GM23338 (cell line): ENCODE data around the gene NCKAP5. TPM values are rescaled to one million over a fixed set of nuclear protein-coding genes. Genes with fewer than 3 reads are reported as not detected.

ENCODE experiments used
- ATAC-seq: fragments of 200-7000 bp; cut with Tn5 transposase; 3 replicates; pipeline ENCODE4 v1.9.1; 2020
- DNase-seq: peaks from one replicate; pipeline ENCODE4 v3.0.0-alpha.2; 2015; ENCODE audit warnings: low spot score
- H2AFZ ChIP-seq: fragments of 200-600 bp; sonication (generic); 2 replicates; pipeline ENCODE4 v1.8.0; 2016; ENCODE audit warnings: antibody characterized with exemption, mild to moderate bottlenecking, moderate library complexity
- H3F3A ChIP-seq: fragments of 200-600 bp; sonication (generic); replicated peaks from 2 replicates; pipeline ENCODE4 v1.8.0; 2017; ENCODE audit warnings: antibody characterized with exemption, mixed run types, low read depth
- H3K27ac ChIP-seq: fragments of 200-600 bp; sonication (generic); 2 replicates; pipeline ENCODE4 v1.6.1; 2016; ENCODE audit warnings: low read depth
- H3K27me3 ChIP-seq: fragments of 200-600 bp; sonication (generic); 2 replicates; pipeline ENCODE4 v1.8.0; 2016; ENCODE audit warnings: mild to moderate bottlenecking, mixed run types, moderate library complexity; ENCODE audit not compliant: insufficient read depth
- H3K36me3 ChIP-seq: fragments of 200-600 bp; sonication (generic); 2 replicates; pipeline ENCODE4 v1.8.0; 2016; ENCODE audit warnings: mild to moderate bottlenecking; ENCODE audit not compliant: insufficient read depth
- H3K4me1 ChIP-seq: fragments of 200-600 bp; sonication (generic); 2 replicates; pipeline ENCODE4 v1.8.0; 2016; ENCODE audit warnings: mild to moderate bottlenecking, moderate library complexity; ENCODE audit not compliant: insufficient read depth
- H3K4me2 ChIP-seq: fragments of 200-600 bp; sonication (generic); 2 replicates; pipeline ENCODE4 v1.7.1; 2017; ENCODE audit warnings: mixed run types
- H3K4me3 ChIP-seq: fragments of 200-600 bp; sonication (generic); 2 replicates; pipeline ENCODE4 v1.6.1; 2016; ENCODE audit warnings: mixed run types
- H3K79me2 ChIP-seq: fragments of 200-600 bp; sonication (generic); replicated peaks from 2 replicates; pipeline ENCODE4 v1.8.0; 2017; ENCODE audit warnings: mild to moderate bottlenecking; ENCODE audit not compliant: insufficient read depth
- H3K9me2 ChIP-seq: fragments of 200-600 bp; sonication (generic); 2 replicates; pipeline ENCODE4 v1.8.0; 2017; ENCODE audit not compliant: insufficient read depth
- H4K20me1 ChIP-seq: fragments of 200-600 bp; sonication (generic); replicated peaks from 2 replicates; pipeline ENCODE4 v1.8.0; 2017; ENCODE audit warnings: mild to moderate bottlenecking; ENCODE audit not compliant: insufficient read depth
- H3K27ac Mint-ChIP-seq: 2 replicates; pipeline ENCODE4 v1.8.0; 2020; ENCODE audit warnings: inconsistent platforms, mild to moderate bottlenecking, moderate library complexity, mixed read lengths
- H3K27me3 Mint-ChIP-seq: 3 replicates; pipeline ENCODE4 v1.8.0; 2022; ENCODE audit warnings: low read depth, mild to moderate bottlenecking, moderate library complexity, mixed read lengths, inconsistent platforms; ENCODE audit not compliant: insufficient read depth, poor library complexity
- H3K36me3 Mint-ChIP-seq: 3 replicates; pipeline ENCODE4 v1.8.0; 2021; ENCODE audit warnings: low read depth, mild to moderate bottlenecking, inconsistent platforms, moderate library complexity, mixed read lengths
- H3K4me1 Mint-ChIP-seq: 3 replicates; pipeline ENCODE4 v1.8.0; 2020; ENCODE audit warnings: mild to moderate bottlenecking, inconsistent platforms, mixed read lengths
- H3K4me3 Mint-ChIP-seq: 3 replicates; pipeline ENCODE4 v1.8.0; 2021; ENCODE audit warnings: moderate library complexity, mild to moderate bottlenecking, inconsistent platforms, mixed read lengths
- H3K9me3 Mint-ChIP-seq: 3 replicates; pipeline ENCODE4 v1.8.0; 2020; ENCODE audit warnings: moderate library complexity, mild to moderate bottlenecking, inconsistent platforms, mixed read lengths
- EZH2 ChIP-seq: fragments of 200-600 bp; sonication (generic); IDR thresholded peaks from one replicate; pipeline ENCODE4 v1.8.0; 2017; ENCODE audit warnings: antibody characterized with exemption, mild to moderate bottlenecking, low read depth; ENCODE audit not compliant: unreplicated experiment
- EZH2phosphoT487 ChIP-seq: fragments of 200-600 bp; sonication (generic); IDR thresholded peaks from one replicate; pipeline ENCODE4 v1.8.1; 2018; ENCODE audit warnings: antibody characterized with exemption; ENCODE audit not compliant: unreplicated experiment
- JUNB ChIP-seq: IDR thresholded peaks from one replicate; pipeline ENCODE4 v1.6.1; 2016; ENCODE audit warnings: antibody characterized with exemption; ENCODE audit not compliant: unreplicated experiment
- polyA plus RNA-seq: library from polyadenylated mRNA; unstranded; fragments of >200 nt; fragmentation: Nextera tagmentation; extraction: Ambion mirVana; gene quantifications from 2 replicates; pipeline ENCODE4 v1.2.1, GENCODE V29; 2016
- total RNA-seq: library from RNA; depleted of rRNA; stranded (reverse); fragments of >200 nt; shearing (Covaris generic); gene quantifications from 2 replicates; pipeline ENCODE4 v1.2.3, GENCODE V29; 2014
- TF ChIP-seq, protein P1 (sequence below): IDR thresholded peaks from 2 replicates; pipeline ENCODE4 v1.6.1; 2016; ENCODE audit warnings: antibody characterized with exemption
- TF ChIP-seq, protein P2 (sequence below): fragments of 250-450 bp; sonication (Bioruptor Pico); IDR thresholded peaks from 2 replicates; pipeline ENCODE4 v1.5.0; 2020; ENCODE audit warnings: mild to moderate bottlenecking, moderate library complexity

The NCKAP5 gene
- total and polyA plus RNA-seq, 2 experiments from 2014 or later: 0.34 to 0.73 TPM

DNA sequence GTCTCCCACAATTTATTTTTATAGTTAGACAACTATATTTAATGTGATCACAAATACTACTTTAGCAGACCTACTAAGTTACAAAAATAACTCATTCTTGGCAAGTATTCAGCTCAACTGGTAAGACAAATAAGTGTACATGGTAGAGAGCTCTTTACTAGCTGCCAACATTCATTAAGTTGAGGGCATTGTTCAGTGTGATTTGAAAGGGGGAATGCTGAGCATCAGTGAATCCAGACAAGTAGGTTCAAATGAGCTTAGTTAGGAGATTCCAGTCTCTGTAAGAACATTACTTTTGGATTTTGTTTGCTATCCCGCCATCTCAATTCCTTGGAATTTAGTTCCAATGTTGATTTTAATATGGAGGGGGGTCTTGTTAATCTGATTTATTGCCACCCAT, 710.9 kb downstream of the NCKAP5 start:
- Histone ChIP-seq H2AFZ (no peak overlapping the region), H3F3A (no peaks in the 10 kb centered on the region), H3K27me3 (no peaks in the 10 kb centered on the region), H4K20me1 (no peaks in the 10 kb centered on the region), H3K36me3 (no peaks in the 10 kb centered on the region), H3K9me2 (no peaks in the 10 kb centered on the region), H3K4me2 (no peak overlapping the region), H3K79me2 (no peaks in the 10 kb centered on the region), H3K4me1 (no peaks in the 10 kb centered on the region), H3K4me3 (no peak overlapping the region), H3K27ac (no peak overlapping the region)
- DNase-seq: no peak
- H3K27ac Mint-ChIP-seq: no peak overlapping the region
- no peak overlapping the region for H3K4me3 Mint-ChIP-seq
- H3K9me3 Mint-ChIP-seq: no peaks in the 10 kb centered on the region
- ATAC-seq: no peak
- peaks cover 9% of the 10 kb centered on the region; the same call in 2 of the 3 replicates for H3K4me1 Mint-ChIP-seq
- H3K36me3 Mint-ChIP-seq: no peaks in the 10 kb centered on the region
- TF ChIP-seq EZH2: no peak
- TF ChIP-seq, protein P1, sequence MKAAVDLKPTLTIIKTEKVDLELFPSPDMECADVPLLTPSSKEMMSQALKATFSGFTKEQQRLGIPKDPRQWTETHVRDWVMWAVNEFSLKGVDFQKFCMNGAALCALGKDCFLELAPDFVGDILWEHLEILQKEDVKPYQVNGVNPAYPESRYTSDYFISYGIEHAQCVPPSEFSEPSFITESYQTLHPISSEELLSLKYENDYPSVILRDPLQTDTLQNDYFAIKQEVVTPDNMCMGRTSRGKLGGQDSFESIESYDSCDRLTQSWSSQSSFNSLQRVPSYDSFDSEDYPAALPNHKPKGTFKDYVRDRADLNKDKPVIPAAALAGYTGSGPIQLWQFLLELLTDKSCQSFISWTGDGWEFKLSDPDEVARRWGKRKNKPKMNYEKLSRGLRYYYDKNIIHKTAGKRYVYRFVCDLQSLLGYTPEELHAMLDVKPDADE: no peak
- peaks cover 2% of the 10 kb centered on the region for H3K27me3 Mint-ChIP-seq

DNA sequence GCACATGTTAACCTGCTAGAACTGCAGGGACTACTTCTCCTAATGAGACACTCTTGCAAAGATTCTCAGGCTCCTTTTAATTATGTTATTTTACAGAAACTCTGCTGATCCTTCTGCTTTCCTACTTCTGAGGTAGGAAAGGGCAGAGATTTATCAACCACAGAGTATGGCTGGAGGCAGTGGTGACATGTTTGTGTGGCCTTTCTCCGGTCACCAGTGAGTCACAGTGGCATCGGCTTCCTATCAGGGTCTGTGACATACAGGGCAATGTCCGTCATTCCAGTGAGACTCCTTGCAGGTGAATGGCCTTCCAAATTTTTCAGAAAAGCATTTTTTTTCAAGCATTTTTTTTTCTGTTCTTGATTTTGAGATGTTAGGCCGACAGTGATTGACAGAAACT, 717.6 kb downstream of the NCKAP5 start:
- H3K27ac ChIP-seq: no peak overlapping the region
- no peak overlapping the region for H3K4me2 ChIP-seq
- no peaks in the 10 kb centered on the region for H3K4me1 Mint-ChIP-seq
- H3F3A ChIP-seq: no peaks in the 10 kb centered on the region
- no peak overlapping the region for H2AFZ ChIP-seq
- no peaks in the 10 kb centered on the region for H3K9me3 Mint-ChIP-seq
- no peaks in the 10 kb centered on the region for H3K4me1 ChIP-seq
- H3K27me3 ChIP-seq: no peaks in the 10 kb centered on the region
- H3K27me3 Mint-ChIP-seq: peaks cover 2% of the 10 kb centered on the region
- DNase-seq (no peak), ATAC-seq (no peak)
- H3K79me2 ChIP-seq: no peaks in the 10 kb centered on the region
- H3K9me2 ChIP-seq: no peaks in the 10 kb centered on the region
- no peaks in the 10 kb centered on the region for H3K36me3 ChIP-seq
- no peaks in the 10 kb centered on the region for H3K36me3 Mint-ChIP-seq
- H4K20me1 ChIP-seq: no peaks in the 10 kb centered on the region
- TF ChIP-seq EZH2phosphoT487: no peak
- TF ChIP-seq JUNB: no peak
- TF ChIP-seq, protein P1: no peak
- TF ChIP-seq, protein P2, sequence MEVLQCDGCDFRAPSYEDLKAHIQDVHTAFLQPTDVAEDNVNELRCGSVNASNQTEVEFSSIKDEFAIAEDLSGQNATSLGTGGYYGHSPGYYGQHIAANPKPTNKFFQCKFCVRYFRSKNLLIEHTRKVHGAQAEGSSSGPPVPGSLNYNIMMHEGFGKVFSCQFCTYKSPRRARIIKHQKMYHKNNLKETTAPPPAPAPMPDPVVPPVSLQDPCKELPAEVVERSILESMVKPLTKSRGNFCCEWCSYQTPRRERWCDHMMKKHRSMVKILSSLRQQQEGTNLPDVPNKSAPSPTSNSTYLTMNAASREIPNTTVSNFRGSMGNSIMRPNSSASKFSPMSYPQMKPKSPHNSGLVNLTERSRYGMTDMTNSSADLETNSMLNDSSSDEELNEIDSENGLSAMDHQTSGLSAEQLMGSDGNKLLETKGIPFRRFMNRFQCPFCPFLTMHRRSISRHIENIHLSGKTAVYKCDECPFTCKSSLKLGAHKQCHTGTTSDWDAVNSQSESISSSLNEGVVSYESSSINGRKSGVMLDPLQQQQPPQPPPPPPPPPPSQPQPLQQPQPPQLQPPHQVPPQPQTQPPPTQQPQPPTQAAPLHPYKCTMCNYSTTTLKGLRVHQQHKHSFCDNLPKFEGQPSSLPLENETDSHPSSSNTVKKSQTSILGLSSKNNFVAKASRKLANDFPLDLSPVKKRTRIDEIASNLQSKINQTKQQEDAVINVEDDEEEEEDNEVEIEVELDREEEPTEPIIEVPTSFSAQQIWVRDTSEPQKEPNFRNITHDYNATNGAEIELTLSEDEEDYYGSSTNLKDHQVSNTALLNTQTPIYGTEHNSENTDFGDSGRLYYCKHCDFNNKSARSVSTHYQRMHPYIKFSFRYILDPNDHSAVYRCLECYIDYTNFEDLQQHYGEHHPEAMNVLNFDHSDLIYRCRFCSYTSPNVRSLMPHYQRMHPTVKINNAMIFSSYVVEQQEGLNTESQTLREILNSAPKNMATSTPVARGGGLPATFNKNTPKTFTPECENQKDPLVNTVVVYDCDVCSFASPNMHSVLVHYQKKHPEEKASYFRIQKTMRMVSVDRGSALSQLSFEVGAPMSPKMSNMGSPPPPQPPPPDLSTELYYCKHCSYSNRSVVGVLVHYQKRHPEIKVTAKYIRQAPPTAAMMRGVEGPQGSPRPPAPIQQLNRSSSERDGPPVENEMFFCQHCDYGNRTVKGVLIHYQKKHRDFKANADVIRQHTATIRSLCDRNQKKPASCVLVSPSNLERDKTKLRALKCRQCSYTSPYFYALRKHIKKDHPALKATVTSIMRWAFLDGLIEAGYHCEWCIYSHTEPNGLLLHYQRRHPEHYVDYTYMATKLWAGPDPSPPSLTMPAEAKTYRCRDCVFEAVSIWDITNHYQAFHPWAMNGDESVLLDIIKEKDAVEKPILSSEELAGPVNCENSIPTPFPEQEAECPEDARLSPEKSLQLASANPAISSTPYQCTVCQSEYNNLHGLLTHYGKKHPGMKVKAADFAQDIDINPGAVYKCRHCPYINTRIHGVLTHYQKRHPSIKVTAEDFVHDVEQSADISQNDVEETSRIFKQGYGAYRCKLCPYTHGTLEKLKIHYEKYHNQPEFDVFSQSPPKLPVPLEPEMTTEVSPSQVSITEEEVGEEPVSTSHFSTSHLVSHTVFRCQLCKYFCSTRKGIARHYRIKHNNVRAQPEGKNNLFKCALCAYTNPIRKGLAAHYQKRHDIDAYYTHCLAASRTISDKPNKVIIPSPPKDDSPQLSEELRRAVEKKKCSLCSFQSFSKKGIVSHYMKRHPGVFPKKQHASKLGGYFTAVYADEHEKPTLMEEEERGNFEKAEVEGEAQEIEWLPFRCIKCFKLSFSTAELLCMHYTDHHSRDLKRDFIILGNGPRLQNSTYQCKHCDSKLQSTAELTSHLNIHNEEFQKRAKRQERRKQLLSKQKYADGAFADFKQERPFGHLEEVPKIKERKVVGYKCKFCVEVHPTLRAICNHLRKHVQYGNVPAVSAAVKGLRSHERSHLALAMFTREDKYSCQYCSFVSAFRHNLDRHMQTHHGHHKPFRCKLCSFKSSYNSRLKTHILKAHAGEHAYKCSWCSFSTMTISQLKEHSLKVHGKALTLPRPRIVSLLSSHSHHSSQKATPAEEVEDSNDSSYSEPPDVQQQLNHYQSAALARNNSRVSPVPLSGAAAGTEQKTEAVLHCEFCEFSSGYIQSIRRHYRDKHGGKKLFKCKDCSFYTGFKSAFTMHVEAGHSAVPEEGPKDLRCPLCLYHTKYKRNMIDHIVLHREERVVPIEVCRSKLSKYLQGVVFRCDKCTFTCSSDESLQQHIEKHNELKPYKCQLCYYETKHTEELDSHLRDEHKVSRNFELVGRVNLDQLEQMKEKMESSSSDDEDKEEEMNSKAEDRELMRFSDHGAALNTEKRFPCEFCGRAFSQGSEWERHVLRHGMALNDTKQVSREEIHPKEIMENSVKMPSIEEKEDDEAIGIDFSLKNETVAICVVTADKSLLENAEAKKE: no peak
- TF ChIP-seq EZH2: no peak
- no peak overlapping the region for H3K4me3 Mint-ChIP-seq
- H3K4me3 ChIP-seq: no peak overlapping the region
- H3K27ac Mint-ChIP-seq: no peak overlapping the region
